Caco-2 (cell line): ENCODE measurements around the gene FAM89B. TPM values are rescaled to one million over a fixed set of nuclear protein-coding genes. Genes with fewer than 3 reads are reported as not detected.

ENCODE experiments used
- BruUV-seq: library from RNA; stranded (reverse); fragments of 400-500 nt; replicated peaks from 2 replicates; lab custom pipeline; 2021; lab: Mats Ljungman, UMichigan
- CTCF ChIA-PET: fragments of 300-600 bp; sonication (Branson Sonifier 250); formaldehyde crosslinking; loops from one replicate; lab custom pipeline; 2022; ENCODE audit warnings: antibody characterized with exemption; lab: Charles Lee
- POLR2A ChIA-PET: fragments of 300-600 bp; sonication (Branson Sonifier 250); formaldehyde crosslinking; loops from one replicate; lab custom pipeline; 2022; ENCODE audit warnings: antibody characterized with exemption; lab: Charles Lee
- DNase-seq, 2 experiments: peaks; one replicate each; pipeline versions ENCODE4 v3.0.0 to v3.0.0-alpha.2; 2020 to 2022
- H3K27me3 ChIP-seq: replicated peaks from 2 replicates; pipeline ENCODE4 v1.6.0; 2011; ENCODE audit warnings: low read length; ENCODE audit not compliant: control insufficient read depth, insufficient read depth
- H3K36me3 ChIP-seq: 2 replicates; pipeline ENCODE4 v1.5.1; 2011; ENCODE audit warnings: low read length; ENCODE audit not compliant: control insufficient read depth, insufficient read depth
- H3K4me1 ChIP-seq: fragments of 250-450 bp; sonication (Bioruptor Pico); 2 replicates; pipeline ENCODE4 v1.5.1; 2020; ENCODE audit warnings: mild to moderate bottlenecking
- H3K4me3 ChIP-seq: 2 replicates; pipeline ENCODE4 v1.5.1; 2011; ENCODE audit warnings: low read depth, mild to moderate bottlenecking, control low read depth, low read length
- H3K9me3 ChIP-seq: fragments of 250-450 bp; sonication (Bioruptor Pico); 2 replicates; pipeline ENCODE4 v1.5.1; 2020; ENCODE audit warnings: mild to moderate bottlenecking, moderate library complexity
- H3K27ac Mint-ChIP-seq: one replicate; pipeline ENCODE4 v1.8.0; 2022; ENCODE audit warnings: mixed read lengths; ENCODE audit not compliant: unreplicated experiment
- H3K27me3 Mint-ChIP-seq: one replicate; pipeline ENCODE4 v1.8.0; 2022; ENCODE audit warnings: mixed read lengths; ENCODE audit not compliant: insufficient read depth, unreplicated experiment
- H3K36me3 Mint-ChIP-seq: one replicate; pipeline ENCODE4 v1.8.0; 2022; ENCODE audit warnings: mild to moderate bottlenecking, mixed read lengths; ENCODE audit not compliant: insufficient read depth, unreplicated experiment
- H3K4me1 Mint-ChIP-seq: one replicate; pipeline ENCODE4 v1.8.0; 2022; ENCODE audit warnings: low read depth, mixed read lengths; ENCODE audit not compliant: unreplicated experiment
- H3K4me3 Mint-ChIP-seq: one replicate; pipeline ENCODE4 v1.8.0; 2022; ENCODE audit warnings: mild to moderate bottlenecking, moderate library complexity, mixed read lengths; ENCODE audit not compliant: unreplicated experiment
- H3K9me3 Mint-ChIP-seq: one replicate; pipeline ENCODE4 v1.8.0; 2022; ENCODE audit warnings: mixed read lengths; ENCODE audit not compliant: unreplicated experiment
- intact Hi-C: fragments of 100-400 bp; cut with micrococcal nuclease; formaldehyde crosslinking; loops from one replicate; pipeline ENCODE4 v1.10.0; 2022; ENCODE audit not compliant: unreplicated experiment
- total RNA-seq: library from RNA; stranded (reverse); gene quantifications from 2 replicates; pipeline ENCODE4 v1.2.3, GENCODE V29; 2022
- TF ChIP-seq, protein P1 (sequence below), 2 experiments: fragments of 200-600 bp in 1 of 2; IDR thresholded peaks; 1 replicate in 1 of 2; 2 replicates in 1 of 2; pipeline versions ENCODE4 v1.5.1 to v1.8.0; 2011 to 2022; ENCODE audit warnings: antibody characterized with exemption in 1 of 2, control low read depth in 1 of 2, inconsistent platforms in 1 of 2, low read depth in 1 of 2, low read length in 1 of 2, mild to moderate bottlenecking in 1 of 2, moderate library complexity in 1 of 2; ENCODE audit not compliant: insufficient read depth in 1 of 2, severe bottlenecking in 1 of 2, unreplicated experiment in 1 of 2

The FAM89B gene
- total RNA-seq, 1 experiment from 2014 or later: 26.9 TPM

DNA sequence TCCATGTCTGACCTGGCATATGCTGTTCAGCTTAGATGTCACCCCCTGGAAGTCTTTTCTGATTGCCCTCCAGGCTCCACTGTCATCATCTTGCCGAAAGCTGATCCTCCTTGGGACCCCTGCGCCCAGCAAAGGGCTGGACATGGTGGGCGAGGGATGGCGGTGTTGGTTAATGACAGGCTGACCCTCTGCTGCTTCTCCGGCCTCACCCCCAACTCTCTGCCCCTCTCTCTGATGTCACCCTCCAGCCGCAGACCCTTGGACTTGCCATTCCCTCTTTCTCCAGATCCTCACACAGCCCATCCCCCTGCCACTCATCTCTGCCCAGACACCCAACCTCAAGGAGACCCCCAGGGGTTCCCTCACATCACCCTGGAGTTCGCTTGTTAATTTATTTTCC lies 5.8 kb downstream of the FAM89B start:
- Histone ChIP-seq H3K9me3 (no peaks in the 10 kb centered on the region), H3K4me3 (no peak overlapping the region), H3K27me3 (no peaks in the 10 kb centered on the region), H3K4me1 (peaks cover 27% of the 10 kb centered on the region), H3K36me3 (no peaks in the 10 kb centered on the region; the same call in 1 of the 2 replicates)
- Mint-ChIP-seq H3K4me1 (peaks cover 6% of the 10 kb centered on the region), H3K36me3 (peaks cover 34% of the 10 kb centered on the region), H3K9me3 (no peaks in the 10 kb centered on the region), H3K27me3 (no peaks in the 10 kb centered on the region), H3K27ac (no peak overlapping the region), H3K4me3 (peak overlapping the region; percentile 98)
- intact Hi-C loops: no loop called here
- CTCF ChIA-PET: interaction anchor here (1.4 kb wide), 1 partner anchor 16 kb away, joined by 4 read pairs; no protein-coding TSS in a partner anchor
- DNase-seq: no peak
- no TSS peak for BruUV-seq
- TF ChIP-seq, protein P1, sequence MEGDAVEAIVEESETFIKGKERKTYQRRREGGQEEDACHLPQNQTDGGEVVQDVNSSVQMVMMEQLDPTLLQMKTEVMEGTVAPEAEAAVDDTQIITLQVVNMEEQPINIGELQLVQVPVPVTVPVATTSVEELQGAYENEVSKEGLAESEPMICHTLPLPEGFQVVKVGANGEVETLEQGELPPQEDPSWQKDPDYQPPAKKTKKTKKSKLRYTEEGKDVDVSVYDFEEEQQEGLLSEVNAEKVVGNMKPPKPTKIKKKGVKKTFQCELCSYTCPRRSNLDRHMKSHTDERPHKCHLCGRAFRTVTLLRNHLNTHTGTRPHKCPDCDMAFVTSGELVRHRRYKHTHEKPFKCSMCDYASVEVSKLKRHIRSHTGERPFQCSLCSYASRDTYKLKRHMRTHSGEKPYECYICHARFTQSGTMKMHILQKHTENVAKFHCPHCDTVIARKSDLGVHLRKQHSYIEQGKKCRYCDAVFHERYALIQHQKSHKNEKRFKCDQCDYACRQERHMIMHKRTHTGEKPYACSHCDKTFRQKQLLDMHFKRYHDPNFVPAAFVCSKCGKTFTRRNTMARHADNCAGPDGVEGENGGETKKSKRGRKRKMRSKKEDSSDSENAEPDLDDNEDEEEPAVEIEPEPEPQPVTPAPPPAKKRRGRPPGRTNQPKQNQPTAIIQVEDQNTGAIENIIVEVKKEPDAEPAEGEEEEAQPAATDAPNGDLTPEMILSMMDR (IDR thresholded peaks at IDR 0.05; ENCODE audit: insufficient read depth in 1 of 2, low read depth in 1 of 2, low read length in 1 of 2, severe bottlenecking in 1 of 2, unreplicated experiment in 1 of 2): no peak
- POLR2A ChIA-PET: no interaction called here

DNA sequence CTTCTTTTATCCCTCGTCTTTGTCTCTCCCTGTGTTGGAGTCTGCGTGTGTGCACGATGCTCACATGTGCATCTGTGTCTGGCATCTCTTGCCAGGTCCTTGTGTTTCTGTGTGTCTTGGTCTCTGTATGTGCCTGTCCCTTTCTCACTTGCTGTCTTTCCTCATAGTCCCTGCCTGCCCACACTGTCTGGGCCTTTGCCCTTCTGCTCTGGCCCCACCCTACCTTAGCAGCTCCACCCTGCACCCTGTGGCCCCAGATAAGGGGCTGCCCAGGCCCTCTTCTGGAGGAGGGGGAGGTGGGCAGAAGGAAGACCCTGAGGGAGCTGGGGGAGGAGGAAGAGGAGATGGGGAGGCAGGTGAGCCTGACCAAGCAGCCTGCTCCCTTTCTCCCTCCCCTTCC lies 6.3 kb downstream of the FAM89B start:
- Histone ChIP-seq H3K27me3 (no peaks in the 10 kb centered on the region), H3K4me1 (peaks cover 22% of the 10 kb centered on the region), H3K4me3 (no peak overlapping the region), H3K36me3 (no peaks in the 10 kb centered on the region), H3K9me3 (no peaks in the 10 kb centered on the region)
- BruUV-seq: no TSS peak
- no peaks in the 10 kb centered on the region for H3K9me3 Mint-ChIP-seq
- peaks cover 28% of the 10 kb centered on the region for H3K36me3 Mint-ChIP-seq
- ChIA-PET POLR2A (interaction anchor here (0.6 kb wide), 1 partner anchor 392 kb away, joined by 3 read pairs; no protein-coding TSS in a partner anchor), CTCF (no interaction called here)
- DNase-seq: no peak
- H3K4me1 Mint-ChIP-seq: peaks cover 6% of the 10 kb centered on the region
- H3K4me3 Mint-ChIP-seq: peak overlapping the region; percentile 2
- TF ChIP-seq, protein P1 (IDR thresholded peaks at IDR 0.05; ENCODE audit: insufficient read depth in 1 of 2, low read depth in 1 of 2, low read length in 1 of 2, severe bottlenecking in 1 of 2, unreplicated experiment in 1 of 2): no peak
- no peaks in the 10 kb centered on the region for H3K27me3 Mint-ChIP-seq
- no peak overlapping the region for H3K27ac Mint-ChIP-seq
- intact Hi-C loops: no loop called here

DNA sequence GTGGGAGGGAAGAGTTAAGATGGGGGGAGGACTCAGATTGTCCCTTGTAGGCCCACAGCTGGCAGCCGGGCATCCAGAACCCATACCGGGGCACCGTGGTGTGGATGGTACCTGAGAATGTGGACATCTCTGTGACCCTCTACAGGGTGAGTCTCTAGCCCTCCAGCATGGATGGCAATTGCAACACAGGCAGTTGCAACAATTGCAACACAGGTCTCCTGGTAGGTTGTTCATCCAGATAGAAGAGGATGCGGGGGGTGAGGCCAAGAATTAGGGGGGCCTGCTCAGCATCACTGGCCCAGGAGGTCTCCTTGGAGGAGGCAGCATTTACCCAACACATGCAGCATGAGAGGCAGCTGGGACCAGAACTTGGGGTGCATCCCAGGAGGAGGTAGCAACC lies 7.0 kb downstream of the FAM89B start:
- BruUV-seq: no TSS peak
- Mint-ChIP-seq H3K27ac (no peak overlapping the region), H3K4me3 (no peak overlapping the region), H3K36me3 (peaks cover 22% of the 10 kb centered on the region), H3K9me3 (no peaks in the 10 kb centered on the region), H3K4me1 (peaks cover 6% of the 10 kb centered on the region), H3K27me3 (no peaks in the 10 kb centered on the region)
- ChIA-PET POLR2A (interaction anchor here (0.6 kb wide), 1 partner anchor 392 kb away, joined by 3 read pairs; no protein-coding TSS in a partner anchor), CTCF (no interaction called here)
- H3K27me3 ChIP-seq: no peaks in the 10 kb centered on the region
- no peak for DNase-seq
- intact Hi-C loops: no loop called here
- H3K4me3 ChIP-seq: no peak overlapping the region
- H3K4me1 ChIP-seq: peaks cover 18% of the 10 kb centered on the region
- TF ChIP-seq, protein P1 (IDR thresholded peaks at IDR 0.05; ENCODE audit: insufficient read depth in 1 of 2, low read depth in 1 of 2, low read length in 1 of 2, severe bottlenecking in 1 of 2, unreplicated experiment in 1 of 2): no peak
- H3K9me3 ChIP-seq: no peaks in the 10 kb centered on the region
- H3K36me3 ChIP-seq: no peaks in the 10 kb centered on the region
